GM18873 (cell line): ENCODE results near the gene THAP10.

Source experiments
- ATAC-seq: cut with Tn5 transposase; IDR thresholded peaks from one replicate; pipeline ENCODE4 v1.9.1; 2021; ENCODE audit warnings: mild to moderate bottlenecking, moderate library complexity, moderate number of reproducible peaks; ENCODE audit not compliant: unreplicated experiment, low FRiP score

THAP10 gene

DNA sequence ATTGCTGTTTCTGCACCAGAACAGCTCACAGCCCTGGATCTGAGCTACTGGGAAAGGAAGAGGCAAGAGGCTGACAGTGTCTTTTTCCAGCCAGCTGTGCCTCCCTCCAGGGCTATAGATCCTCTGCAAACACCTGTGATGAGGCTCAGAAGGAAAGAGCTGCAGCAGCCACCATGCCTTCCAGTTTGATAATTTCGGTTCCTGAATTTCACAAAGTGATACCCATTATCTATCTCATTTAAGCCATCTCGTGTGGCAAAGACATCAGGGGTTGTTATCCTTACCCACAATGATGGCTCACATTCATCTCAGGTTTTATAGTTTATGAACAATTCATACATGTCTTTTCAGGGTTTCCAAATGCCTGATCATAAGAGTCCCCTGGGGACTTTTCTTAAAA, 36.5 kb downstream of the THAP10 start:
- ATAC-seq = no peak

DNA sequence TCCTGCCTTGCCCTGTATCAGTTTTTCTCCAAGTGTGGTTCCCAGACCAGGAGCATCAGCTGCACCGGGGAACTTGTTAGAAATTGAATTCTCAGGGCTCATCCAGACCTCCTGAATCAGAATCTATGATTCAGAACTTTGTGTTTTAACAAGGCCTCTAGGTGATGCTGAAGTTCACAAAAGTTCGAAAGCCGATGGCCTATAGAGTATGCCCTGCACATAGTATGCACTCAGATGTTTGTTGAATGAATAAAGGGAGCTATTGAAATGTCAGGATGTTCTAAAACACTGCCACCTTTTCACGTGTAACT, 37.6 kb downstream of the THAP10 start:
- ATAC-seq = no peak

DNA sequence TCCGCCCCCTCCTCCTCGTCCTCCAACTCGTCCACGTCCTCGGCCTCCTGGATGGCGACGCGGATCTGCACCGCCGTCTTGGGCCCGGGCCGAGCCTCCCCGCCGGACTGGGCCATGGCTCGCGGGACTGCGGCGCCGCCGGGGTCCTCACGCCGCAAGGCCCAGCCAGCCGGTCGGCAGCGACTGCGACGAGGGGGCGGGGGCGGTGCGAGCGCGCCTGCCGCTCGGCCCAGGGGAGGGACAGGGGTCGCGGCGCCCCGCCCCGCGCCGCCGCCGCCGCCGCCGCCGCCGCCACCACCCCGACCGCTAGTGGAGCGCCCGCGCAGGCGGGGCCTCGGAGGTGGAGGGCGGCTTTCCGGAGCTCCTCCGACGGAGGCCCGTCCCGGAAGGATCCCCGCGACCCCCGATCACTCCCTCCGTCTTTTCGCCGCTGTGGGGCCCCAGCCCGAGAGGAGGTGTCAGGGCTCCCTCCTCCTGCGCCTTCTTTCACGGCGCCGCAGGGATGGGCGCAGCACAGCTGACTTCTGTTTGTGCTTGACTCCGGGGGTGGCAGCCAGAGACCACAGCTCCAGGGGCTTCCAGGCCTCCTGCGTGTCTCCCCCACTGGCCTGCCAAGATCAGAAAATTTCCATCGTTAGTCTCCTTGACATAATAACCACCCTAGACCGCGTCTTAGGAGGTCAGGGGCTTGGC, 38.1 kb downstream of the THAP10 start, which contains the start of gene LARP6:
Gene LARP6, minus strand, starts transcription at position 185 of the 693 bp plus-strand sequence. Its CDS starts 69 bp downstream, at position 116.
- no peak for ATAC-seq

DNA sequence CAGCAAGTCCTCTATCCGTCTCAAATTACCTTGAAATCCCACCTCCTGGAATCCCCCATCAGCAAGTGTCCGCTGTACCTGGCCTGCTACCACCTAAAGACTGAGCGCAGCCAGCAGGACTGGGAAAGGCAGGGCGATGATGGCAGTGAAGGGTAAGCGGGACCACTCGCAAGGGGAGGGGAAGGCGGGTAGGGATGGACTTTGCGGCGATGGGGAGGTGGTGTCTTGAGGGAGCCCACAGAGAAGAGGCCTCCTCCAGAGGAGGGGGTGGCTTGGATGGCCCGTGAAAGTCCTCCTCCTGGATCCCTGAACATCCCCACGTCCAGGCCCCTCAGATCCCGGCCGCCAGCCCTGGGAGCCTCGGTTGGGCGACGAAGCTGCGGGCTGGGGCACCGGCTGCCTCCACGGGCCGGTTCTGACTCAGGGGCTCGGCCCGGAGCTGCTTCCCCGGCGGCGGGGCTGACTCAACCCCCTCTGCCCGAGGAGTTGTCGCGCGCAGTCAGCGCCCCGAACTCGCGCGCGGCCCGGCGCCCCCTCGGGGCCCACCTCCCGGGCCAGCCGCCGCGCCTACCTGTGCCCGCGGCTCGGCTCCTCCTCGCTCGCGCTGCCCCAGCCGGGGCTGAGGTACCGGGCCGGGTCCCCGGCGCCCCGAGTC, 38.8 kb downstream of the THAP10 start:
- no peak for ATAC-seq

DNA sequence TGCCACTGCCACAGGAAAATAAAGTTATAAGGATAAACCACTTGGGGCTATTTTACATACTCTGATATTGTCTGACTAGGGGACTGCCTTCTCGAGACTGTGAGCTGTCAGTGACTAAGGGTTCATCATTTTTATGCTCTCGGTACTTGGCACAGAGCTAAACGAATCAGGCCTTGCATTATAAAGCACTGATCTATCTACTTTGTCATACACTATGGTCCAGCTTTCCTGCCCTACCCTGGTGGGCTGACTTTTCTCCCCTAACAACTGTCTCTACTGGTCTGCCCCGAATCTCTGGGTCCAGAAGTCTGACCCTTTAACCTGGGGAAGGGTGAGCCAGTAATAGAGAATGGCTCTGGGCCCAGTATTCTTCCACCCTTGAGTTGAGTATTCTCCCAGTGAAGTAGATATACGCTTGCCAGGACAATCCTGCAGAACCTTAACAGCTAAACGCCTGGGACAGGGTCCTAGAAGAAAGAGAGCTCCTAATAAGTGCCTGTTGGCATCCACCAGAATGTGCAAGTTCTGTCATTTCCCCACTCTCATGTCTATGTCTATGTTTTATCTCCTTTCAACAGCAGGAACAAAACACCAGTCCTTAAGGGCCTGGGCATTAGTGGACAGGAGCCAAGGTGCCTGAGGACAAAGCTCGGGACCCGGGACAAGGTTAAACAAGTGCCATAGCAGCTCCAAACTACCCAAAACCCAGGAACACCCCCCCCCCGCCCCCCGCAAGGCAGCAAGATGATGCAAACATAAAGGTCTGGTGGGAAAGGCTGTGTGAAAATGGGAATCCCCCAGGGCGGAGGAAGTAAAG, 39.5 kb downstream of the THAP10 start:
- ATAC-seq = no peak

DNA sequence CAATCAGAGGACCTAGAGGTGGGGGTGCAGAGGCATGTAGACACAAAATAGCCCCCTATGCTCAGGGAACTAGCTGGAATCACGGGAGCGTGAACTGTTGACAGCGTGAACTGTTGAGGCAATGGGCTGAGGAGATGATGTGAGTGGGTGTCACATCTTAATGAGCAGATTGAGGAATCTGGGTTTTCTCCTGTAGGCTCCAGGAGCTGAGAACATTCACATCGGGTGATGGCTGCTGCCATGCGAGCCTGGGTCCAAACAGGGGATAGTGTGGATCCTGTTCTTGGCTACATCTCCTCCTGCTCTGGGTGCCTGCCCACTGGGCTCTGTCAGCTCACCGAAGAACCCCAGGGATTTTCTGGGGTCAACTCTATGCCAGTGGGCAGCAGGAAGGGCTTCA, 40.3 kb downstream of the THAP10 start:
- ATAC-seq = no peak

DNA sequence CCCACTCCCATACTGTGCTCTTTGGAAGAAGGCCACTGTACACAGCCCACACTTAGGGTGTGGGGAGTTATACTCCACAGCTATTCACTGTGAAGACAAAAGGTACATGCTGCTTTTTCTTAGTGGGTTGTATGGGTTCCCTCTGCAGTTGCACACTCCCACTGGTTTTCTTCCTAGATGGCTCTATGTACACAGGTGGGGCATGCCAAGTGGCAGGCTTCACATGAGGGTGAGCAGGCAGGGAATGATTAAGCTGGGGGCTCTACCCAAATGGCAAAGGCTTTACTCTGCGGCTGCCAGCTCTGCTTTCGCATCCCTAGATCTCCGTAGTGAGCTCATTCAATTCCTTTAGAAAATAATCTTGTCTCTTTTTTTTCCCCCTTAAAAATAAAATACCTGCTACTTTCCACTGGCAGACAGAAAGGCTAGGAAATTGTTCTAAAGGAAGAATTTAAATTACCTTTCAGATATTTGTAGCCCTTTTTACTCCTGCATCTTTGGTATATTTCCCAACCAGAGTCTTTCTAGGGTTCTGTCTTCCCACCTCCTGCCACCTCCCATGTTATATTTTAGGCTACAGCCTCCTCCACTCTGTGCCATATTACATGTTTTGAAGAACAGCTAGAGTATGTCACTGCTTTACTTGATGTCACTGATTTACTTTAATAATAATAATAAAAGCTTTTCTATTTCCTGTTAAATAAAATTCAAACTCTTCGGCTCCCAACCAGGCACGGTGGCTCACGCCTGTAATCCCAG, 46.5 kb downstream of the THAP10 start:
- no peak for ATAC-seq

DNA sequence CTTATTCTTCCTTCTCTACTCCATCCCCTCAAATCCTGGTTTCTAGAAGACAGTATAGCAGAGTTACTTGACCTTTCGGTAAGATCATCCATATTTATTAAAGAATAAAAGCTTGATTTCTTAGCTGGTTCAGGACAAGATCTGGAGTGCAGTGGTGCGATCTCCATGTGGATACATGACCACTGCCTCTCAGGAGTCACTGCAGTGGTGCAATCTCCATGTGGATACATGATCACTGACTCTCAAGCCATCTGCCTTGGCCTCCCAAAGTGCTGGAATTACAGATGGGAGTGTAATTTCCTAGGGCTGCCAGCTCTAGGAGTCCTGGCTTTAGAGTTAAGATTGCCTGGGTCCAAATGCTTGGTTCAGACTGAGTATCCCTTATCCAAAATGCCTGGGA, 54.8 kb downstream of the THAP10 start:
- ATAC-seq = no peak

DNA sequence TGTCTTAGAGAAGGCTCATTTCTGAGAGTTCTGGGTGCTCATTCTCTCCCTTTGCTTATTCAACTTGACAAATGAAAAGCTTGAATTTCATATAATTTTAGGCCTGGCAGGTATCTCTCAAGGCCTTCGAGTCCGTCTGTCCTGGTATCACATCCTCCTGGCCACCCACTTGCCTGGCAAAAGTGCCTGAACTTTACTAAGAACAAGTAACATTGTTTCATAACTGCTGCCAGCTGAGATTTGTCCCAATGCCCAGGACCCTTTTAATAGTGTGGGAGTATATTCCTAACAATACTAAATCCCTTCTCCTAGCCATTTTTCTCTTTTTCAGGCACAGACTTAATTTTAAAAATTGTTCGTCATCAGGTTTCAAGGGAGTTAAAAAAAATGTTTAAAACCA, 56.4 kb downstream of the THAP10 start:
- ATAC-seq = no peak

DNA sequence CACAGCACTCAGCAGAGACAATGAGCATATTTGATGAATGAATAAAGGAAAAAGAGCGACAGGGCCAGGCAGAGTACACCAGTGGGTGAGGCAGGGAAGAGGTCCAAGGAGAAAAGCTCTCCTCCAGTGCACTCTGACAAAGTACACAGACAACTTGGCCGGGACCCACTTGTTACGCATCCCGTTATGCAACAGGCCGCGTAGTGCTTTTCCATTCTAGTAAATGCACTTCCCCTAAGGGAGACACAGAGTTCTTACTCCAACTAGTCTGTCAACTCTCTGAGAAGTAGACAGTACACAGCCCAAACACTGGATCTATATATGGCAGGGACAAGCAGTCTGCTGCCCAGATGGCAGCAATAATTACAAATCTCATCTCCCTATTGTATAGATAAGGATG, 56.8 kb downstream of the THAP10 start:
- no peak for ATAC-seq

DNA sequence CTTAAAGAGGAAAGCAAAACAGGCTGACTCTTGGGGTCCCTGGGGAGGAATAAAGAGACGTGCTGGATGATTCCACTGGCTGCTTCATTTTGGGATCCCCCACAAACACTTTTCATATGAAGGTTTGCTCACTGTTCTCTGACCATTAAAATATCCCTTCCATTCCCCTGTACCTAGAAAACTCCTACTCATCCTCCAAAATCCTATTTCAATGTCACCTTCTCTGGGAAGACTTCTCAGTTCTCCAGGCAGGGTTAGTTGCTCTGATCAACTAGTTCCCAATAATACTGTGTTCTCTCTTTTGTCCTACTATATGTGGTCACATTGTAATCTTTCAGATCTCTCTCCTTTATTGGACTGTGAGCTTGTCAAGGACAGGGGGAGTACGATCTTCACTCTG, 57.2 kb downstream of the THAP10 start:
- ATAC-seq = no peak

DNA sequence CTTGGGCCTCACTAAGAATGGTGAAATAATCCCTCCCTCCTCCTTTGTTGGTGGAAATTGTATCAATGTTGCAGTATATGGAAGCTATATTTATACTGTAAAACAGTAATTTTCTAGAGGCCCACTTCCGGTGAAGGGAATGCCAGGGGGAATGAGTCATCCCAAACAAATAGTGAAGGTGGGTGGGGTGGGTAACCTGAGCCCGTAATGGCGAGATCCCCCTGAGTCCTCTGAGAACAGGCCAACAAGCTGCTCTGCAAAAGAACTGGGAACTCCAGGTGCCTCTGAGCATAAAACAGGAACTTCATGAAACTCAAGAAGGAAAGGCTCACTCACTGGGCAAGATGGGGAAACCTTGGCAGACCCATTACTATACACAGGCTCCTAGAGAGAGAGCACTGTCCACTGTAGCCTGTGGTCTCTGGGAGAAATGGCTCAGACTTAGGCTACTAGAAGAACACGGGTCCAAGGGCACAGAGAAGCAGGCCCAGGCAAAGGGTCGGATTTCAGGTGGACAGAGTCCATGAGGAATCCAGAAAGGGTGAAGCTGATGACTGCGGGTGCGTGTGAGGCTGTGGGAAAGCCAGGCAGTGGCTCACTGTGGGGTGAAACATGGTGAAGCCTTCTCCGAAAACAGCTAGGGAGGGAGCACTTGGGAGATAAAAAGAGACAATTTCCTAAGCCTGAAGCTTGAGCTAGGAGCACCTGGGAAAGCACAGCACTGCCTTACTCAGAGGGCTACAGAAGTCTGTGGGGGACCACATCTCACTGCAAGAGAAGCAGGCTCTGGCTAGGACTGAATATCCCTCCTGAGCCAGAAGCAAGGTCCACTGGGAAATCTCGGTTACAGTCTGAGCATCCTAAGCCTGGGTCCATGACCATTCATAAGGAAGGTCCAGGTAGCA, 58.1 kb downstream of the THAP10 start:
- ATAC-seq = no peak

DNA sequence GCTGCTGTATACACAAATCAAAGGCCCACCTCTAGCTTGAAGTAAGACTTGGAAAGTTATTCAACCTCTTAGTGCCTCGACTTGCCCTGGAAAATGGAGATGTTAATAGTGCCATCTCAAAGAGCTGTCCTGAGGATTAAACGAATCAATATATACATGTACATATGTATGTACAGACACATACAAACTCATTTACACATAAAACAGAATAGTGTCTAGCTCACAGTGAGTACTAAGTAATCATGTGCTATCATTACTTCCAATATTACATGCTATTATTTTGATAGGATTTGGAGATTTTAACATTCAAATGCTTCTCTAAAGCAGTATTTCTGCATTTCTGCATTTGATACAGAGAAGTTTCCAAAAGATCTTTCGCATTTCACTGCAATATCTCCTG, 58.8 kb downstream of the THAP10 start:
- ATAC-seq = no peak

DNA sequence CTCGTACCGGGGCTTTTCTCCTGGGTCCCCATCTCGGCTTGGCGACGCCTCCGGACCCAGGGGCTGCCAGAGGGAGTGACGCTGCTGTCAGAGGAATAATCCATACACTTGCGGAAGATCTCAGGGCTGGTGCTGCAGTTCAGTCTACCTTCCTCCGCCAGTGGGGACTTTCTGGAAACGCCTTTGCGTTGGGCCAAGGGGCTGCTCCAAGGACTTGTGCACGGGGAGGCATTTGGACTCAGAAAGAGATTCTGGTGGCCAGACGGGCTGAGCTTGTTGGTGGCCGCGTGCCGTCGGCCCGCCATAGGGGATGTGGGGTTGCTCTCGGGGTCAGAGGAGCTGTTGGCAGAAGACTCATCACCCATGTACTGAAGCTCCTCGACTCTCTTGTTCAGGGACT, 60.1 kb downstream of the THAP10 start:
- no peak for ATAC-seq
